Subcutaneous preadipocyte (primary cell): Measurements from ENCODE around the gene KRT75. TPM values are rescaled to one million over a fixed set of nuclear protein-coding genes. Genes with fewer than 3 reads are reported as not detected.

Source experiments
- total RNA-seq: library from RNA; depleted of rRNA; stranded (reverse); fragments of >200 nt; gene quantifications from 2 replicates; pipeline ENCODE4 v1.2.3, GENCODE V29; 2012

The KRT75 gene
- total RNA-seq = not detected in 2 replicates

DNA sequence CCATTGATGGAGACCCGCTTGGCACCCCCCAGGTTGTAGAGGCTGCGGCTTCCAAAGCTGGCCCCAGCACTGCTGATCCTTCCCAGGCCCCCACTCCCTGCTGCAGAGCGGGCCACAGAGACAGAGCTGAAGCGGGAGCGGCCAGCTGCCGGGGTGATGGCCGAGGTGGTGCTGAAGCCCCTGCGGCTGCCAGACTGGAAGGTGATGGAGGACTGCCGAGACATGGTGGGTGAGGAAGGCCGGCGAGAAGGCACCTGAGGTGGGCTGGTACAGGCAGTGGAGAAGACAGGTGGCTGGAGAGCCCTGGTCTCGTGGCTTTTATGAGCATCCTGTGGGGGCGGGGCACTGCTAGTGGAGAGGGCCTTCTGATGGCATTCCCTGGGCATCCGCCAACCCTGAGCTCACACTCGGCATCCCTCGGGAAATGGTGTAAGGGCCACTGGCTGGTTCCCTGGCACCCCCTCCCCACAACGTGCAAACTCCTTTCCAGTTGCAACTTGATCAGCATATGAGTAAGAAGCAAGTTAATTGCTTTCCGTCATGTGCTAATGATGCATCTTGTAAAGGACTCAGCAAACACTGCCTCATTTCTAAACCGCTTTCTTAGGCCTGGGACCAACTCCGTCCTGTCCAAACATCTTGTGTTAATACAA is at the start of gene KRT75:
TSS of gene KRT75 (minus strand) at position 291 of the 653 bp plus-strand sequence. CDS start at position 224, 67 bp downstream.

DNA sequence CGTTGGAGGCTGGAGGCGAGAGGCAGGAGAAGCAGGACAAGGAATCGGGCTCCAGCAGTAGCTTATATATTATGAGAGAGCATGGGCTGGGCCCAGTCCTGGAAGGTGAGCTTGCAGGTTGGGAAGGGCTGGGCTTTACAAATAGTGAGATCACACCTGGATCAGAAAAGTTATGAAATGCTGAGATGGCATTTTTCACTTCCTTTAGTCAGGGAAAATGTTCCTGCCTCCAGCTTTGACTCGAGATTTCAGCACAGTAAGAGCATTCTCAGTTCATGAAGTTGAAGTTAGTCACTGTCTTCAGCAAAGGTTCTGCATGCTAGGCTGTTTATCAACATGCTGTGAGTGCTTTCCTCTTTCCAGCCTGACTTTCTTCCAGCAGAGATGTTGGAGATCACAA is 39.6 kb upstream of the KRT75 start, which contains the start of gene KRT6C:
TSS of gene KRT6C (minus strand) at position 38 of the 400 bp plus-strand sequence. CDS start 68 bp downstream, outside the sequence.

DNA sequence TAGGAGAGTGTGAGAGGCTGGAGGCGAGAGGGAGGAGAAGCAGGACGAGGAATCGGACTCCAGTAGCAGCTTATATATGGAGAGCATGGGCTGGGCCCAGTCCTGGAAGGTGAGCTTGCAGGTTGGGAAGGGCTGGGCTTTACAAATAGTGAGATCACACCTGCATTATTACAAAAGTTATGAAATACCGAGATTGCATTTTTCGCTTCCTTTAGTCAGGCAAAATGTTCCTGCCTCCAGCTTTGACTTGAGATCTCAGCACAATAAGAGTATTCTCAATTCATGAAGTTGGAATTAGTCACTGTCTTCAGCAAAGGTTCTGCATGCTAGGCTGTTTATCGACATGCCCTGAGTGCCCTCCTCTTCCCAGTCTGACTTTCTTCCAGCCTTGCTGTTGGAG is 17.9 kb upstream of the KRT75 start, which contains the start of gene KRT6B:
TSS of gene KRT6B (minus strand) at position 46 of the 400 bp plus-strand sequence. CDS start 68 bp downstream, outside the sequence.

DNA sequence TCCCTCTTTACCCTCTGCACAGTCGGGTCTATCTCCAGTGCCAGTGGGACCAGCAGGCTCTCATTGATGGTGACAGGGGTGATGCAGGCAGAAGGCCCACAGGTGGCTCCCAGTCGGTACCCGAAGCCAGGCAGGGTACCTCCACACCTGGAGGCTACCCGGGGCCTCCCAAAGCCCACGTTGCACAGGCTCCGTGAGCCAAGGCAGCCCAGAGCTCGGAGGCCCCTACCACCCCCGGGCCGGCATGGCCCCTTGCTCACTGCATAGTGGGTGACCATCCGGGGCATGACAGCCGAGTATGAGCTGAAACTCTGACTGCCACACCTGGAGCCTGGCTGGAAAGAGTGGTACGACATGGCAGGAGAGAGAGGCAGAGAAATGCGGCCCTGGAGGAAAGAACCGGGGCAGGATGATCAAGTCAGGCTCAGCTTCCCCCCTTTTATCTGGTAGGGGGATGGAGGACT is 28.2 kb downstream of the KRT75 start, which contains the start of gene KRT82:
TSS of gene KRT82 (minus strand) at position 414 of the 464 bp plus-strand sequence. CDS start at position 356, 58 bp downstream.

DNA sequence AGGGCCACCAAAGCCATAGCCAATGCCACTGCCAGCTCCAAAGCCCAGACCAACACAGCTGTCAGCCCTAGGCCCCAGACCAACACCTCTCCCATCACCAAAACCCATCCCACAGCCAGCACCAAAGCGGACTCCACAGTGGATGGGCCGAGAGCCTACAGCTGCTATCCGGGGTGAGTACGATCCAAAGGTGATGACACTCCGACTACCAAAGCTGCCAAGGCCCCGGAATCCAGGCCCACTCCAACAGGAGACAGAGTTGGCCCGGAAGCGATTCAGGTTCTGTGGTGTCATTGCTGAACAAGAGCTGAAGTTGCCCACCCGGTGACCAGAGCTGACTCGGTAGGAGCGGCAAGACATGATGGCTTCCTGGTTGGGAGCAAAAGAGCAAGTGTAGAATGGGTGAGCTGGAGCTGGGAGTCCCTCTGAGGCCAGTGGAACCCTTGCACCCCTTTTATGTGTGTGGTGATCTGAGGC is 48.9 kb downstream of the KRT75 start, which contains the start of gene KRT84:
TSS of gene KRT84 (minus strand) at position 427 of the 477 bp plus-strand sequence. CDS start at position 360, 67 bp downstream.

Other genes starting within 250 kb of the KRT75 start
- under 0.01 TPM in 1 of 2 replicates, not detected in the other for gene KRT80, start 242.4 kb downstream of the KRT75 start, total RNA-seq
- 0.78 TPM in 1 of 2 replicates, not detected in the other for gene KRT7, start 201.1 kb downstream of the KRT75 start, total RNA-seq
- gene KRT86, start 159.7 kb downstream of the KRT75 start, total RNA-seq = not detected in 2 replicates
- not detected in 2 replicates for gene KRT81, start 142.8 kb downstream of the KRT75 start, total RNA-seq
- gene KRT83, start 113.0 kb downstream of the KRT75 start, total RNA-seq = not detected in 2 replicates
- gene KRT85, start 66.9 kb downstream of the KRT75 start, total RNA-seq = not detected in 2 replicates
- gene KRT84, start 48.7 kb downstream of the KRT75 start, total RNA-seq = not detected in 2 replicates
- not detected in 2 replicates for gene KRT82, start 28.0 kb downstream of the KRT75 start, total RNA-seq
- not detected in 2 replicates for gene KRT6B, start 17.8 kb upstream of the KRT75 start, total RNA-seq
- not detected in 2 replicates for gene KRT6C, start 39.4 kb upstream of the KRT75 start, total RNA-seq
- gene KRT6A, start 58.9 kb upstream of the KRT75 start, total RNA-seq = 0.78 TPM in 1 of 2 replicates, not detected in the other
- 0.20 TPM in 1 of 2 replicates, not detected in the other for gene KRT5, start 86.0 kb upstream of the KRT75 start, total RNA-seq
- not detected in 2 replicates for gene KRT71, start 118.8 kb upstream of the KRT75 start, total RNA-seq
- not detected in 2 replicates for gene KRT74, start 139.5 kb upstream of the KRT75 start, total RNA-seq
- gene KRT72, start 167.1 kb upstream of the KRT75 start, total RNA-seq = not detected in 2 replicates
- gene KRT73, start 184.2 kb upstream of the KRT75 start, total RNA-seq = not detected in 2 replicates
- gene KRT2, start 217.8 kb upstream of the KRT75 start, total RNA-seq = not detected in 2 replicates
- not detected in 2 replicates for gene KRT1, start 246.0 kb upstream of the KRT75 start, total RNA-seq